GM12878 (cell line): ENCODE results near the gene ADAMTS3. TPM values are rescaled to one million over a fixed set of nuclear protein-coding genes. Genes with fewer than 3 reads are reported as not detected.

Source experiments
- ATAC-seq: fragments of 200-7000 bp; cut with Tn5 transposase; 3 replicates; pipeline ENCODE4 v1.9.1; 2020; ENCODE audit warnings: mild to moderate bottlenecking, moderate library complexity
- BruUV-seq: library from RNA; stranded (reverse); fragments of 400-500 nt; replicated peaks from 2 replicates; lab custom pipeline; 2021; lab: Mats Ljungman, UMichigan
- CTCF ChIA-PET: fragments of 300-600 bp; sonication (Branson Sonifier 250); formaldehyde crosslinking; extraction: SDS; loops from one replicate; lab custom pipeline; 2021; ENCODE audit warnings: inconsistent platforms; lab: Yijun Ruan, JAX
- POLR2A ChIA-PET: fragments of 350-600 bp; formaldehyde crosslinking; extraction: SDS; loops from one replicate; lab custom pipeline; 2021; ENCODE audit warnings: inconsistent platforms; lab: Charles Lee
- RAD21 ChIA-PET: fragments of 300-600 bp; sonication (Branson Sonifier 250); formaldehyde crosslinking; loops from one replicate; lab custom pipeline; 2023; ENCODE audit warnings: antibody characterized with exemption; ENCODE audit not compliant: unreplicated experiment; lab: Charles Lee
- SMC1A ChIA-PET: fragments of 300-600 bp; sonication (Branson Sonifier 250); formaldehyde crosslinking; loops from one replicate; lab custom pipeline; 2023; ENCODE audit not compliant: unreplicated experiment, uncharacterized antibody; lab: Charles Lee
- DNase-seq: peaks from one replicate; pipeline ENCODE4 v3.0.0-alpha.2; 2011; ENCODE audit warnings: low read depth, low spot score
- FAIRE-seq: peaks from 3 replicates; lab custom pipeline; 2011; peaks lifted over from hg19 to GRCh38; lab: Jason Lieb, UNC
- H2AFZ ChIP-seq: 2 replicates; pipeline ENCODE4 v1.6.0; 2011; ENCODE audit warnings: low read depth, low read length, control low read depth; ENCODE audit not compliant: control insufficient read depth
- H3K27ac ChIP-seq: 2 replicates; pipeline ENCODE4 v1.5.1; 2011; ENCODE audit warnings: control low read depth; ENCODE audit not compliant: control insufficient read depth, insufficient read depth
- H3K27me3 ChIP-seq, 2 experiments: replicated peaks in 1 of 2; 2 replicates each; pipeline versions ENCODE4 v1.6.0 to v1.6.1; 2011; ENCODE audit warnings: low read length in 1 of 2; ENCODE audit not compliant: control insufficient read depth in 2 of 2, insufficient read depth in 2 of 2
- H3K36me3 ChIP-seq, 2 experiments: 2 replicates each; pipeline ENCODE4 v1.5.1; 2011; ENCODE audit warnings: low read length in 1 of 2; ENCODE audit not compliant: control insufficient read depth in 2 of 2, insufficient read depth in 2 of 2
- H3K4me1 ChIP-seq: 2 replicates; pipeline ENCODE4 v1.6.1; 2011; ENCODE audit warnings: mild to moderate bottlenecking, low read length, moderate library complexity, mixed read lengths; ENCODE audit not compliant: control insufficient read depth, insufficient read depth
- H3K4me2 ChIP-seq: 2 replicates; pipeline ENCODE4 v1.6.0; 2011; ENCODE audit warnings: control low read depth; ENCODE audit not compliant: control insufficient read depth, insufficient read depth
- H3K4me3 ChIP-seq: fragments of 200-600 bp; sonication (generic); 2 replicates; pipeline ENCODE4 v1.5.1; 2016
- H3K79me2 ChIP-seq: 2 replicates; pipeline ENCODE4 v1.6.0; 2011; ENCODE audit warnings: low read length; ENCODE audit not compliant: control insufficient read depth, insufficient read depth
- H3K9ac ChIP-seq: 2 replicates; pipeline ENCODE4 v1.8.0; 2011; ENCODE audit warnings: low read length, control low read depth, mixed read lengths; ENCODE audit not compliant: control insufficient read depth, insufficient read depth
- H3K9me3 ChIP-seq: replicated peaks from 3 replicates; pipeline ENCODE4 v1.5.1; 2011; ENCODE audit warnings: mild to moderate bottlenecking, low read length; ENCODE audit not compliant: control insufficient read depth, insufficient read depth
- H4K20me1 ChIP-seq: 2 replicates; pipeline ENCODE4 v1.6.0; 2011; ENCODE audit not compliant: control insufficient read depth, insufficient read depth
- BRCA1 ChIP-seq: IDR thresholded peaks from 2 replicates; pipeline ENCODE4 v1.6.1; 2011; ENCODE audit warnings: low read depth, low read length, improper control_type of control experiment
- CHD2 ChIP-seq: IDR thresholded peaks from 2 replicates; pipeline ENCODE4 v1.6.1; 2011; ENCODE audit warnings: low read depth, low read length, improper control_type of control experiment, borderline replicate concordance
- E4F1 ChIP-seq: fragments of 450-650 bp; IDR thresholded peaks from 2 replicates; pipeline ENCODE4 v1.6.1; 2018; ENCODE audit warnings: borderline replicate concordance, mild to moderate bottlenecking; ENCODE audit not compliant: partially characterized antibody
- ELK1 ChIP-seq: IDR thresholded peaks from 2 replicates; pipeline ENCODE4 v1.6.1; 2012; ENCODE audit warnings: low read depth, low read length, improper control_type of control experiment
- GABPA ChIP-seq: IDR thresholded peaks from 2 replicates; pipeline ENCODE4 v1.6.1; 2014; ENCODE audit warnings: antibody characterized with exemption, low read depth, mild to moderate bottlenecking, inconsistent platforms
- GATAD2B ChIP-seq: fragments of 450-650 bp; conservative IDR thresholded peaks from 2 replicates; pipeline ENCODE4 v1.6.1; 2017; ENCODE audit warnings: low read depth, mild to moderate bottlenecking, moderate library complexity
- KAT2A ChIP-seq: conservative IDR thresholded peaks from 2 replicates; pipeline ENCODE4 v1.6.1; 2011; ENCODE audit warnings: low read depth, low read length; ENCODE audit not compliant: control insufficient read depth
- NFYB ChIP-seq: IDR thresholded peaks from 2 replicates; pipeline ENCODE4 v1.6.1; 2011; ENCODE audit warnings: low read depth, mild to moderate bottlenecking, low read length, improper control_type of control experiment, moderate library complexity; ENCODE audit not compliant: insufficient read depth
- NR2F1 ChIP-seq: fragments of 450-650 bp; conservative IDR thresholded peaks from 2 replicates; pipeline ENCODE4 v1.6.1; 2017; ENCODE audit warnings: mild to moderate bottlenecking
- POLR2AphosphoS2 ChIP-seq: IDR thresholded peaks from 2 replicates; pipeline ENCODE4 v1.6.1; 2011; ENCODE audit warnings: low read depth, mild to moderate bottlenecking, low read length, improper control_type of control experiment, moderate library complexity
- POU2F2 ChIP-seq: IDR thresholded peaks from 3 replicates; pipeline ENCODE4 v1.6.1; 2011; ENCODE audit warnings: low read depth, mild to moderate bottlenecking, low read length, borderline replicate concordance
- RCOR1 ChIP-seq: conservative IDR thresholded peaks from 2 replicates; pipeline ENCODE4 v1.6.1; 2012; ENCODE audit warnings: low read depth, low read length, improper control_type of control experiment
- RELB ChIP-seq: fragments of 450-650 bp; IDR thresholded peaks from 2 replicates; pipeline ENCODE4 v1.6.1; 2017; ENCODE audit warnings: low read depth, mild to moderate bottlenecking, moderate library complexity
- TBL1XR1 ChIP-seq: IDR thresholded peaks from 2 replicates; pipeline ENCODE4 v1.6.1; 2012; ENCODE audit warnings: low read depth, low read length, improper control_type of control experiment
- ZNF592 ChIP-seq: fragments of 450-650 bp; IDR thresholded peaks from 2 replicates; pipeline ENCODE4 v1.6.1; 2017; ENCODE audit warnings: mild to moderate bottlenecking, moderate library complexity
- WGBS: methylation state at CpG from one replicate; pipeline ENCODE4 v1.1.6; 2016; ENCODE audit warnings: low lambda C conversion rate; ENCODE audit not compliant: insufficient replicate concordance, insufficient coverage; ENCODE audit errors: missing lambda C conversion rate; 5-methylcytosine and 5-hydroxymethylcytosine counted together
- in situ Hi-C: fragments of 300-500 bp; cut with MboI; formaldehyde crosslinking; loops from 9 replicates; pipeline ENCODE4 v1.14.3; 2018; ENCODE audit warnings: mixed read lengths
- intact Hi-C: fragments of 100-400 bp; cut with micrococcal nuclease; formaldehyde crosslinking; loops from one replicate; pipeline ENCODE4 v1.14.2; 2022; ENCODE audit not compliant: unreplicated experiment
- polyA plus RNA-seq, 11 experiments: library from polyadenylated mRNA; depleted of rRNA in 4 of 11; unstranded in 6 of 11; stranded (reverse) in 5 of 11; fragments of >200 nt; fragmentation: Nextera tagmentation in 4 of 11; fragmentation: Illumina TruSeq in 1 of 11; extraction: Ambion mirVana in 4 of 11; extraction: Trizol in 1 of 11; gene quantifications; 1 replicate in 1 of 11; 2 replicates in 10 of 11; pipeline versions ENCODE4 v1.2.1 to v1.2.3, GENCODE V29; 2011 to 2016; ENCODE audit warnings: inconsistent platforms in 2 of 11, missing spikeins in 2 of 11, low read depth in 1 of 11
- total RNA-seq, 4 experiments: library from RNA; depleted of rRNA in 3 of 4; stranded (reverse); fragments of >200 nt in 3 of 4; fragmentation: Illumina TruSeq in 1 of 4; extraction: Trizol in 1 of 4; gene quantifications; 2 replicates each; pipeline versions ENCODE4 v1.2.1 to v1.2.3, GENCODE V29; 2013 to 2021

ADAMTS3 gene
- total and polyA plus RNA-seq, 10 of the 15 experiments (the other 5 are each of a cell fraction or from before 2014, with no cell fraction given), result under 0.01 to 0.07 (median 0.02) TPM; not detected in 6

- FAIRE-seq, result no peak
These were observed 10.4 kb downstream of the ADAMTS3 start for GRCh38 chr4:72558655-72559054.

More at GRCh38 chr4:72558655-72559054, 10.4 kb downstream of the ADAMTS3 start:
- no TSS peak for BruUV-seq
- Histone ChIP-seq H3K27me3 (no peaks in the 10 kb centered on the region), H3K4me1 (no peaks in the 10 kb centered on the region), H3K4me2 (no peak overlapping the region), H3K79me2 (no peaks in the 10 kb centered on the region), H3K4me3 (no peak overlapping the region), H3K9me3 (no peaks in the 10 kb centered on the region), H3K27ac (no peak overlapping the region)
- POLR2A ChIA-PET, result no interaction called here
- 0% methylated on average over 1 of the region's 1 CpG for WGBS
- SMC1A ChIA-PET, result no interaction called here
- DNase-seq, result no peak
- intact Hi-C loops (no loop called here), in situ Hi-C loops (no loop called here)
- CTCF ChIA-PET, result no interaction called here
- no peak for TF ChIP-seq RCOR1
- TF ChIP-seq NFYB, result no peak
- no peak for TF ChIP-seq TBL1XR1
- TF ChIP-seq POU2F2, result no peak
- TF ChIP-seq KAT2A, result no peak
- TF ChIP-seq E4F1, result no peak
- TF ChIP-seq GATAD2B, result no peak
- TF ChIP-seq POLR2AphosphoS2, result no peak
- TF ChIP-seq ELK1, result no peak
- TF ChIP-seq CHD2, result no peak
- TF ChIP-seq BRCA1, result no peak
- no peak for TF ChIP-seq NR2F1
- TF ChIP-seq GABPA, result no peak
- no peak for TF ChIP-seq ZNF592
- TF ChIP-seq RELB, result no peak
- TF ChIP-seq, all 136 proteins: peak for 0
- ATAC-seq, result no peak
- RAD21 ChIA-PET, result no interaction called here
- Histone ChIP-seq H4K20me1 (no peaks in the 10 kb centered on the region), H3K9ac (no peak overlapping the region), H2AFZ (no peak overlapping the region), H3K36me3 (no peaks in the 10 kb centered on the region)
